NCI-H2081 (cell line): Measurements from ENCODE around the gene IHH.

ENCODE experiments used
- DNase-seq, 2 experiments: peaks; one replicate each; lab custom pipeline; 2025; lab: John Stamatoyannopoulos, UW

The IHH gene

GRCh38 chr2:219073413-219074129 lies 12.8 kb upstream of the IHH start:
- peak; percentile 46 for DNase-seq

- no peak for DNase-seq
Measured at GRCh38 chr2:219072741-219073250, 12.1 kb upstream of the IHH start.

DNA sequence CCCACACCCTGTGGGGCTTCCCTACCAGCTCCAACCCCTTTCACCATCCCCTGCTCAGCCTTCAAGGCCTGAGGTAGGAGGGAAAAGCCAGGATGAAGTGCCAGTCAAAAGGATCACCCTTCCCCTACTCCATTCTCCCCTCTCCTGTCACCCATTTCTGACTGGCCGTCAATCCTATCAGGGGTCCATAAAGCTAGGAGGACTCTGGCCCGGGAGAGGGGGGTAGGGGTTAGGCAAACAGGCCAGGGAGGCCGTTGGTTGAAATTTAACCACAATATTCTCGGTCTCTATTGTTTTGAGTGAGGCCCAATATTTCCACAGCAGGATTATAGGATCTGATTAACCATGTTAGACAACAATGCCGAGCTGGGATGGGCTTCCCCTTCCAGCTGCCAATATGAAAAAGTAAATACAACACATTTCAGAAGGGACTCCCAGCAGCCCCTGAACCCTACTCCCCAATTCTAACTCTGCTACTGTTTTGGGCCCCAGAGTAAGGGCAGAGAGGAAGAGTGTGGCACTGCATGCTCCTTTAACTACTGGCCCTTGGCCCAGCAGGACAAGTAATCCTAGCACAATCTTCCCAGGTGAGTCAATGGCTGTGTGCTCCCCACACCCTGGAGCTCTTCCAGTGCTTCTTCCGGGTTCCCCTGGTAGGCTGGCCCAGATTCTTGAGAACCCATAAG lies 10.6 kb upstream of the IHH start:
- DNase-seq: no peak

DNA sequence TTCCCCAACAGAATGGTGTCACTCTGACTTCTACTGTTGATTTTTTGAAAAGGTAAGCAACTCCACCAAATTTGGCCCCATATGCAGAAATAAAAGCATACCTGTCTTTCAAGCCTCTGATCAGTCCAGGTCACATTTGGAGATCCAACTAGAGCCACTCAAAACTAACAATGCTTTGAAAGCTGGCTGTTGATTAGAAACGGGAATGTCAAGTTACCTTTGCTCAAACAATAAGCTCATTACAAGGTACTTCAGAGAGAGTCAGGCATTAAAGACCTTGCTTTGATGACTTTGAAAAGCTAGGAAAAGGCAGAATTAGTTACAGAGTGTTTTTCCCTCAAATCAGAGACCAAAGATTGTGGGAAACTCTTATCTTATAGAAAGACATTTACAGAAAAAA lies 4.8 kb upstream of the IHH start:
- DNase-seq: no peak

DNA sequence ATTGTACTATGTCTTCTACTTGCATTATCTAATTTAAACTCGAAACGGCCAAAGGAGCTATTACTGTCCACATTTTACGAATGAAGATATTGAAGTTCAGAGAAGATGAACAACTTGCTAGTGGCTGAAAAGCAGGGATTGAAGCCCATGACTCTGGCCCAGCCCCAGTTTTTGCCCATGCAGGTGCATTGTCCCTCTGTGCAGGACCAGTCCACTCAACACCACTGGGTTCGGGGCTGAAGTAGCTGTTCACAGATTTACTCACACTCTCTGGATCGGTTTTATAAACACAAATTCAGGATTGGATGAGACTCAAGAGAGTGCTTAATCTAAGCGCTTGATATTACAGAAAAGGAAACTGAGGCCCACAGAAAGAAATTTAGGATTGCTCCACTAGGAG lies 1.4 kb upstream of the IHH start:
- DNase-seq: no peak

- DNase-seq: no peak
Measured at GRCh38 chr2:219059725-219060682, 717 bp downstream of the IHH start.

- DNase-seq: no peak
Measured at GRCh38 chr2:219059375-219059724, 1.4 kb downstream of the IHH start.

- no peak for DNase-seq
Measured at GRCh38 chr2:219058541-219059374, 2.0 kb downstream of the IHH start.

DNA sequence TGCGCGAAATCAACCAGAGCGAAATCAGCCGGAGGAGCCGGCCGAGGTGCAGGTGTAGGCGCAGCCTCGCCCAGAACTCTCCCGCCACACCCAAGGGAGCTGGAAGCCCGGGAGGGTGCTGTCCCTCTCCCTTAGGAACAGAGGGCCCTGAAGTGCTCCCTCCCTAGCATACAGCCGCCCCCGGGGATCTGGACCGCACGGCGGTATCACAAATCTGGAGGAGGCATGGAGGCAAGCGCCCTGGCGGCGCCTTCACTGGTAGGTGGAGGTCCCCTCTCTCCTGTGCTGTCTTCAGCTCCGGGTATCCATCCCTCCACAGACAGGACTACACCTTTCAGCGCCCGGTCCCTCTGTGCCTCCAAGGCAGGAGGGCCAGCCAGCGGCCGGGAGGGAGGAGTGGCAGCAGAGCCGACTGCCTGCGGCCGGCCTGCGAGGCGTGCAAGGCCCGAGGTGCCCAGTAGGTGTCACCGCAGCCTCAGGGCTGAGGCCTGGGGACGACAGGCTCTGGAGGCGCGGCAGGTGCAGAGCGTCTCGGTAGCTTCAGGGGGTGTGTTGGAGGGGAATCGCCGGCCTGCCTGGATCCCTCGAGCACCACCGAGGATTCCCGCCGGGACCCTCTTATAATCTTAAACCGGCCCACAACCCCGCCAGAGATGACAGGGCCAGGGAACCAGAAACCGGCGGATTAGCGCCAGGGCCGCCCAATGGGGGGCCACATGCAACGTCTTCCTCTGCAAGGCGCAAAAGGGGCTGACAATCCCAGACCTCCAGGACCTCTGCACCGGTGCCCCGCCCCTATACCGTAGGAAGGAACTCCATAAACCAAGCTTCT lies 2.8 kb downstream of the IHH start:
- peak; percentile 64 to 78 for DNase-seq

- no peak for DNase-seq
Measured at GRCh38 chr2:219056896-219057708, 3.6 kb downstream of the IHH start.

DNA sequence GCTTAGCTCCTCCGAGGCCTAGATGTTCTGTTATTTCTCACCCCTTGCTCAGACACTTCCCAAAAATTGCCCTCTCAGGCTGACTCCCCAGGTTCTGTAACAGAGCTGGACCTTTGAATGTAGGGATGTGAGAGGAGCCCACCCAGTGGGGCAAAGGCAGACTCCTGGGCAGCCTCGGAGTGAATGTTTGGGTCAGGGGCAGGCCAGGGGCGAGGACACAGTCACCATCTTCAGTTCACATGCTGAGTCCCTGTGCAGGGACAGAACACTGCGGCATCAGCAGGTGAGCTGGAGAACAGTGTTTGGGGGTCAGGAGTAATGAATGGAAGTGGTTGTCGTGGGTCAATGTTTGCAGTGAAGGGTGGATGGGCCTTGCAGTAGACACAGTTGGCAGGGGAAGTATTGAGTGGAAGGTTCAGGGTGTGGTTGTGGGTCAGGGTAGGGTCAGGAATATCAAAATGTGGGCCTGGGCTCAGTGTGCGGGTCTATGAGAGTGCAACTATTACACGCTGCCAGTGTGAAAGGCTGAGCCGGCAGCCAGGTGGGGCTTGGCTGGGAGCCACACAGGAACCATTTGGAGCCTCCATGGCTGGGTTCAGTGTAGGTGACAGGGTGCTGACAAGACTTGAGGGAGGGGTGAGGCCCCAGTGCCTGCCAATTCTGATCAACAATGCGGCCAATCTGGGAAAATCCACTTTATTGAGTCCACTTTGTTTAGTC lies 4.4 kb downstream of the IHH start:
- no peak for DNase-seq

- DNase-seq: no peak
Measured at GRCh38 chr2:219054956-219055903, 5.5 kb downstream of the IHH start.

GRCh38 chr2:219049282-219049681 lies 11.4 kb downstream of the IHH start:
- no peak for DNase-seq

DNA sequence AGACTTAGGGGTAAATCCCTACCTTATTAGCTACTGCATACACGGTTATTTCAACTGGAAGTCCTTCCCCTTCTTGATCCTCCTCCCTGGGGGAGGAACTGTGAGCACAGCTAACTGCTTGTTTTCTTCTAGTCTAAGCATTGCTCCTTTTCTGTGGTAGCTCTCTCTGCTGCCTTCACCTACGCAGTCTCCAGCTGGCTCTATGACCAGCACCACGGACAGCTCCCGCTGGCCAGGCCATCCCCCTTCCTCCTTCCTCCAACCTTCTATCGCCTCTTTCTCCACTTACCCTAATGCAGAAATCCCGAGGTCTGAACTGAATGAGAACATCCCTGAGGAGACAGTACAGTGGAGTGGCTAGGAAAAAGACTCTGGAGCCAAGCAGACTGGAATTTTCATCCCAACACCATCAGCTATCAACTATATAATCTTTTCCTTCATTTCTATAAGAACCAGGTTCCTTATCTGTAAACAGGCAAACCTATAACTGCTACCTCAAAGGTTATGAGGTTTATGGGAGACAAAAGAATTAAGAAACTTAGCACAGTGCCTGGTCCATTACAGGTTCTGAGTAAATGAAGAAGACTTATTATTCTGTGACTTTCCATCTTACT lies 14.7 kb downstream of the IHH start:
- no peak for DNase-seq

GRCh38 chr2:219042750-219043149 lies 18.0 kb downstream of the IHH start:
- DNase-seq: no peak

DNA sequence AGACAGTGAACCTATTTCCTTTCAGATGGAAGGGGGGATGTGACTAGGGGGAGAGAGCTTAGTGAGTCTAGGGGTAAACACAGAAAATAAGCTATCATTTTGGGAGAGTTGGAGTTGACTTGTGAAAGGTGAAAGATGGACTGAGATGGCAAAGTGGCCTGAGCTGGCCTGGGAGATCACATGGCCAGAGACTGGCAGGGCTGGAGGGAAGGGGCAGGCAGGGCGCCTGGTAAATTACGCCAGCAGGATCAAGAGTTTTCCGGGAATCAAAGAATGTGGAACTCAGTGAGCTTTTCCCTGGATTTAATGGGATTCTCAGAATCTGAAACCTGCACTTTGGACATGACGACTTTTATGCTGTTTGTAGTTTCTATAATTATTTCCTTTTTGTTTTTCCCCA lies 18.6 kb downstream of the IHH start:
- DNase-seq: no peak

DNA sequence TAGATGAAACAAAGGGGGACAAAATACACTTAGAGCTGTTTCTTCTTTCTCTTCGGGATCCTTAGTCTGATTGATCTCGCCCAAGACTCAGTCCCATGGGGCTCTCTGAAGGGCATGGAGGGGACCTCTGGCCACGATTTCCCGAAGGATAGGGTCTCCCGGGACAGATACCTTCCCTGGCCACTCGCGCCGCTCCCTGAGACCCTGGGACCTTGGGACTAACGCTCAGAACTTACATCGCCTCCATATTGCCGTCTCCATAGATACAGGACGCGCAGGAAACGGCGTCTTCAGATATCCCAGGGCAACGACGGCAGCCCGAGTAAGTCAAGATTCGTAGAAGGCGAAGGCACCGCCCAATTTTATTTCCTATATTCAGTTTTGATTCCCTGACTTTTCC lies 19.5 kb downstream of the IHH start, which contains the start of gene CFAP65:
TSS of gene CFAP65 (minus strand) at position 265 of the 400 bp plus-strand sequence. CDS start 2,468 bp downstream, outside the sequence.
- peak; percentile 30 to 50 for DNase-seq
